ENCODE results near the gene MCHR1. TPM values are rescaled to one million over a fixed set of nuclear protein-coding genes. Genes with fewer than 3 reads are reported as not detected.

The MCHR1 gene
- total and polyA plus RNA-seq, 9 of the 15 experiments (the other 6 are each of a cell fraction or from before 2014, with no cell fraction given), result 0.03 to 0.50 TPM; not detected in 7

DNA sequence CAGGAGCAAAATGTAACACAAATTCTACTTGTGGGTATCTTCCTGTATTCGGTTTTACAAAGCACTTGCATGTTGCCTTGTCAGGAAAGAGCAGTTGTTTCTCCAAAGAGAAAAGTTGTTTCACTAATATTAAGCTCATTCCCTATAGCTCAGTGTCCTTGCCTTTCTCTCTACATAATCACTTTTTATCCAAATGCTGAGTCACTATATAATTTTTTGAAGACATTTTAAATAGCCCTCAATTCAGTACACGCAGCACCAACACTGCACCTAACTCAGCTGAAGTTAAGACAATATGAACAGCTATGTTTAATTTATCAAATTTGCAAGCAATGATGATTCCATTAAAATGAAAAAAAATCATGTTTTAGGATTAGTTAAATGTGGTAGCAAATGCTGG is 28.2 kb upstream of the MCHR1 start:
- POLR2A ChIA-PET, result interaction anchor here (0.6 to 2.5 kb wide), 7 partner anchors 10 to 276 kb away, joined by 3 to 20 read pairs (median 4); partner anchors contain the start of gene MRTFA
- TF ChIP-seq ZNF551 (CRISPR knock-in tag; IDR thresholded peaks at IDR 0.05) (no peak), RBM15 (IDR thresholded peaks at IDR 0.05; ENCODE audit: insufficient read depth, low read length) (no peak), ZNF316 (IDR thresholded peaks at IDR 0.05) (peak; percentile 83), MAFF (IDR thresholded peaks at IDR 0.05; ENCODE audit: low read length) (0 out of 2 replicates have a peak, but pooled peaks have one; percentile 30), NFE2 (IDR thresholded peaks at IDR 0.05; ENCODE audit: low read depth) (peak; percentile 44; the same call in 1 of the 2 replicates), NFE2L1 (tag; IDR thresholded peaks at IDR 0.05; ENCODE audit: borderline replicate concordance, low read depth) (peak; percentile 10; the same call in 1 of the 2 replicates), MAFG (tag; conservative IDR thresholded peaks at IDR 0.05) (peak; percentile 71), C11orf30 (IDR thresholded peaks at IDR 0.05; ENCODE audit: low read depth) (peak; percentile 64)

More for the DNA sequence above, 28.2 kb upstream of the MCHR1 start:
- no peak for FAIRE-seq
- Histone ChIP-seq H3K4me3 (peak overlapping the region; percentile 81; the same call in 1 of the 2 replicates), H3K4me1 (replicated peaks in 1 of 2; ENCODE audit: control insufficient read depth in 2 of 2, insufficient read depth in 2 of 2, low read length in 2 of 2) (peaks cover 18 to 41% of the 10 kb centered on the region in 2 experiments), H3K27me3 (ENCODE audit: control insufficient read depth in 2 of 2, insufficient read depth in 2 of 2, low read length in 2 of 2) (no peaks in the 10 kb centered on the region), H2AFZ (ENCODE audit: low read depth, low read length) (peak overlapping the region; percentile 99), H3K9me1 (ENCODE audit: control insufficient read depth, insufficient read depth, low read length) (no peaks in the 10 kb centered on the region), H3K36me3 (ENCODE audit: control insufficient read depth, insufficient read depth, low read length) (no peaks in the 10 kb centered on the region), H3K9me3 (replicated peaks; ENCODE audit: control insufficient read depth, insufficient read depth, low read depth, low read length) (no peaks in the 10 kb centered on the region), H3K27ac (ENCODE audit: extremely low read depth, low read depth, low read length) (peak overlapping the region; percentile 100), H3K4me2 (ENCODE audit: insufficient read depth, low read length) (peak overlapping the region; percentile 90), H4K20me1 (replicated peaks; ENCODE audit: control insufficient read depth, insufficient read depth, low read length) (no peaks in the 10 kb centered on the region), H3K9ac (ENCODE audit: insufficient read depth in 1 of 2, low read depth in 2 of 2, low read length in 2 of 2) (peak overlapping the region in 1 of 2 experiments; percentile 100; a peak in 2 of 4 replicates), H3K79me2 (ENCODE audit: control insufficient read depth, insufficient read depth, low read length) (peaks cover 8% of the 10 kb centered on the region; the same call in 2 of the 3 replicates)
- DNase-seq (ENCODE audit: extremely low read depth in 1 of 4, low spot score in 3 of 4), result no peak
- ATAC-seq, result no peak
- intact Hi-C loops (cut with micrococcal nuclease) (loop anchor here (10.0 kb wide), 1 partner anchor 244 kb away; no protein-coding TSS in a partner anchor), in situ Hi-C loops (cut with MboI) (loop anchor here (10.0 kb wide), 1 partner anchor 244 kb away; no protein-coding TSS in a partner anchor)
- 15% methylated on average over 2 of the region's 2 CpGs for WGBS (ENCODE audit: insufficient coverage, low coverage, missing lambda C conversion rate)
- CTCF ChIA-PET (ENCODE audit: low intra/inter-chr PET ratio), result no interaction called here
- TSS peak; percentile 97 for BruUV-seq (replicated peaks)

Measured in K562 (cell line).